B cell (primary cell): ENCODE results near the gene PLIN4. TPM values are rescaled to one million over a fixed set of nuclear protein-coding genes. Genes with fewer than 3 reads are reported as not detected.

ENCODE experiments used
- ATAC-seq: fragments of 200-7000 bp; cut with Tn5 transposase; one replicate; pipeline ENCODE4 v1.10.0; 2021; ENCODE audit warnings: low read depth, mild to moderate bottlenecking, moderate number of reproducible peaks, moderate library complexity
- CTCF ChIA-PET: fragments of 350-600 bp; sonication (Branson Sonifier 250); formaldehyde crosslinking; loops from one replicate; lab custom pipeline; 2021; ENCODE audit warnings: antibody characterized with exemption, inconsistent platforms; lab: Charles Lee
- POLR2A ChIA-PET: fragments of 350-600 bp; sonication (Branson Sonifier 250); formaldehyde crosslinking; loops from one replicate; lab custom pipeline; 2021; ENCODE audit warnings: antibody characterized with exemption; lab: Charles Lee
- DNase-seq: peaks from one replicate; pipeline ENCODE4 v3.0.0; 2013
- H2AFZ ChIP-seq: 2 replicates; pipeline ENCODE4 v1.6.1; 2012; ENCODE audit warnings: mild to moderate bottlenecking, low read depth, low read length; ENCODE audit not compliant: insufficient read depth, poor library complexity, severe bottlenecking
- H3K27ac ChIP-seq, 2 donors: 1 replicate in 1 of 2; 2 replicates in 1 of 2; pipeline ENCODE4 v1.5.1; 2012 to 2013; ENCODE audit warnings: low read length in 2 of 2, mild to moderate bottlenecking in 2 of 2, moderate library complexity in 1 of 2
- H3K27me3 ChIP-seq, 4 experiments: fragments of 200-600 bp in 1 of 4; sonication (generic) in 1 of 4; replicated peaks in 1 of 4; 1 replicate in 2 of 4; 2 replicates in 2 of 4; pipeline versions ENCODE4 v1.6.1 to v1.7.0; 2013 to 2016; ENCODE audit warnings: low read length in 3 of 4, mild to moderate bottlenecking in 2 of 4, mixed read lengths in 1 of 4, moderate library complexity in 1 of 4; ENCODE audit not compliant: insufficient read depth in 4 of 4, control insufficient read depth in 3 of 4; ENCODE audit errors: control extremely low read depth in 1 of 4
- H3K36me3 ChIP-seq, 2 experiments: replicated peaks in 1 of 2; 1 replicate in 1 of 2; 2 replicates in 1 of 2; pipeline versions ENCODE4 v1.6.1 to v1.7.1; 2013; ENCODE audit warnings: low read length in 1 of 2; ENCODE audit not compliant: insufficient read depth in 2 of 2, control insufficient read depth in 1 of 2; ENCODE audit errors: control extremely low read depth in 1 of 2, extremely low read depth in 1 of 2
- H3K4me1 ChIP-seq, 2 donors: fragments of 200-600 bp in 1 of 2; sonication (generic) in 1 of 2; 1 replicate in 1 of 2; 2 replicates in 1 of 2; pipeline versions ENCODE4 v1.5.1 to v1.6.1; 2013 to 2017; ENCODE audit warnings: low read length in 2 of 2; ENCODE audit not compliant: control insufficient read depth in 2 of 2, insufficient read depth in 2 of 2
- H3K4me2 ChIP-seq: replicated peaks from 2 replicates; pipeline ENCODE3; 2012; ENCODE audit warnings: mild to moderate bottlenecking, low read depth, low read length; ENCODE audit not compliant: poor library complexity, severe bottlenecking
- H3K4me3 ChIP-seq, 5 experiments: fragments of 200-600 bp in 1 of 5; sonication (generic) in 1 of 5; 1 replicate in 3 of 5; 2 replicates in 2 of 5; pipeline versions ENCODE4 v1.5.1 to v1.7.0; 2011 to 2016; ENCODE audit warnings: low read length in 4 of 5, mild to moderate bottlenecking in 4 of 5, low read depth in 2 of 5, control low read depth in 1 of 5, moderate library complexity in 1 of 5; ENCODE audit not compliant: insufficient read depth in 1 of 5; ENCODE audit errors: control extremely low read depth in 1 of 5, extremely low read depth in 1 of 5
- H3K79me2 ChIP-seq: fragments of 200-600 bp; sonication (generic); one replicate; pipeline ENCODE4 v1.6.0; 2016; ENCODE audit warnings: low read length; ENCODE audit not compliant: control insufficient read depth, insufficient read depth
- H3K9ac ChIP-seq: fragments of 200-600 bp; sonication (generic); 2 replicates; pipeline ENCODE4 v1.6.1; 2017; ENCODE audit warnings: mild to moderate bottlenecking, low read length, moderate library complexity
- H3K9me3 ChIP-seq, 3 donors: one replicate each; pipeline versions ENCODE4 v1.6.1 to v1.7.1; 2013; ENCODE audit warnings: low read length in 2 of 3; ENCODE audit not compliant: control insufficient read depth in 2 of 3, insufficient read depth in 1 of 3; ENCODE audit errors: control extremely low read depth in 1 of 3
- H4K20me1 ChIP-seq: 2 replicates; pipeline ENCODE4 v1.6.0; 2012; ENCODE audit warnings: mild to moderate bottlenecking, low read length; ENCODE audit not compliant: insufficient read depth, control insufficient read depth, poor library complexity, severe bottlenecking
- H3K27ac Mint-ChIP-seq: one replicate; pipeline ENCODE4 v1.8.0; 2021; ENCODE audit warnings: mixed read lengths
- H3K27me3 Mint-ChIP-seq: one replicate; pipeline ENCODE4 v1.8.0; 2021; ENCODE audit warnings: mixed read lengths
- H3K4me1 Mint-ChIP-seq: one replicate; pipeline ENCODE4 v1.8.0; 2021; ENCODE audit warnings: mixed read lengths
- H3K4me3 Mint-ChIP-seq: one replicate; pipeline ENCODE4 v1.8.0; 2021; ENCODE audit warnings: mixed read lengths
- H3K9me3 Mint-ChIP-seq: one replicate; pipeline ENCODE4 v1.8.0; 2022; ENCODE audit warnings: mixed read lengths; ENCODE audit not compliant: insufficient read depth
- EZH2 ChIP-seq: IDR thresholded peaks from 2 replicates; pipeline ENCODE4 v1.6.1; 2012; ENCODE audit warnings: borderline replicate concordance, low read depth, mild to moderate bottlenecking, moderate library complexity, low read length; ENCODE audit not compliant: insufficient read depth, poor library complexity, severe bottlenecking
- WGBS: methylation state at CpG from one replicate; pipeline ENCODE4 v1.1.5; 2013; ENCODE audit warnings: missing lambda C conversion rate; ENCODE audit not compliant: insufficient coverage; 5-methylcytosine and 5-hydroxymethylcytosine counted together
- intact Hi-C: fragments of 100-400 bp; cut with micrococcal nuclease; formaldehyde crosslinking; loops from one replicate; pipeline ENCODE4 v1.10.0; 2022
- polyA plus RNA-seq: library from polyadenylated mRNA; depleted of rRNA; stranded (reverse); fragments of >200 nt; gene quantifications from 2 replicates; pipeline ENCODE4 v1.2.3, GENCODE V29; 2012
- total RNA-seq, 2 donors: library from RNA; stranded (reverse); fragments of 120-200 nt in 1 of 2; gene quantifications; 1 replicate in 1 of 2; 2 replicates in 1 of 2; pipeline versions ENCODE4 v1.2.3 to v1.2.4, GENCODE V29; 2013 to 2022
- TF ChIP-seq, protein P1 (sequence below): fragments of 200-600 bp; IDR thresholded peaks from one replicate; pipeline ENCODE4 v1.8.0; 2022; ENCODE audit warnings: antibody characterized with exemption, mild to moderate bottlenecking

PLIN4 gene
- total and polyA plus RNA-seq, 2 donors (not counting 1 experiment from before 2014, with no cell fraction given): 0.04 to 0.07 TPM

- POLR2A ChIA-PET: interaction anchor here (0.6 to 0.7 kb wide), 2 partner anchors 164 to 248 kb away, joined by 5 to 7 read pairs; partner anchors contain the start of gene YJU2
- no peaks in the 10 kb centered on the region for H3K27me3 Mint-ChIP-seq
These were observed 23.6 kb downstream of the PLIN4 start for GRCh38 chr19:4494691-4495064.

DNA sequence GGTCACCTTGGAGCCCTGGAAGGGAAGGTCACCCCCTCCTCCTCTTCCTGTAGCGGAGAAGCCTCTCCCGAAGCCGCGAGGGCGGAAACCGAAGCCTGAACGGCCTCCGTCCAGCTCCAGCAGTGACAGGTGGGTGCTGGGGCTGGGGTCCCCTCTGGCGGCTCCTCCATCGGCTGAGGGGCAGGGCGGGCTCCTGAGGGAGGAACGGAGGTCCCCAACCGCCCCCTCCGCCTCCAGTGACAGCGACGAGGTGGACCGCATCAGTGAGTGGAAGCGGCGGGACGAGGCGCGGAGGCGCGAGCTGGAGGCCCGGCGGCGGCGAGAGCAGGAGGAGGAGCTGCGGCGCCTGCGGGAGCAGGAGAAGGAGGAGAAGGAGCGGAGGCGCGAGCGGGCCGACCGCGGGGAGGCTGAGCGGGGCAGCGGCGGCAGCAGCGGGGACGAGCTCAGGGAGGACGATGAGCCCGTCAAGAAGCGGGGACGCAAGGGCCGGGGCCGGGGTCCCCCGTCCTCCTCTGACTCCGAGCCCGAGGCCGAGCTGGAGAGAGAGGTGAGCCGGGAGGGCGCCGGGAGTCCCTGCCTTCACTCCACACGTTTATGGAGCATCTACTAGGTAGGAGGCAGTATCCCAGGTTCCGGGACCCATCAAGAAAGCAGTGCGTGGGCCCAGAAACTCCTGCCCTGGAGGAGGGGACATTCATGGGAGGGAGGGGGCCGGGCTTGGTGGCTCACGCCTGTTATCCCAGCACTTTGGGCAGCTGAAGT lies 24.2 kb downstream of the PLIN4 start:
- ChIA-PET CTCF (no interaction called here), POLR2A (interaction anchor here (0.6 kb wide), 1 partner anchor 163 kb away, joined by 5 read pairs; no protein-coding TSS in a partner anchor)
- H3K27ac Mint-ChIP-seq: no peak overlapping the region
- WGBS: 98% methylated on average over 59 of the region's 61 CpGs
- no peaks in the 10 kb centered on the region for H3K27me3 Mint-ChIP-seq
- H3K9me3 Mint-ChIP-seq: no peaks in the 10 kb centered on the region
- Histone ChIP-seq H3K9me3 (no peaks in the 10 kb centered on the region), H3K79me2 (peaks cover 11% of the 10 kb centered on the region), H2AFZ (no peak overlapping the region), H3K9ac (no peak overlapping the region), H3K4me1 (no peaks in the 10 kb centered on the region), H3K27ac (no peak overlapping the region), H3K36me3 (peaks cover 5 to 49% of the 10 kb centered on the region in 2 experiments), H4K20me1 (no peaks in the 10 kb centered on the region), H3K27me3 (no peaks in the 10 kb centered on the region), H3K4me2 (no peak overlapping the region), H3K4me3 (no peak overlapping the region)
- no peaks in the 10 kb centered on the region for H3K4me1 Mint-ChIP-seq
- intact Hi-C loops: no loop called here
- TF ChIP-seq EZH2: no peak
- TF ChIP-seq, protein P1, sequence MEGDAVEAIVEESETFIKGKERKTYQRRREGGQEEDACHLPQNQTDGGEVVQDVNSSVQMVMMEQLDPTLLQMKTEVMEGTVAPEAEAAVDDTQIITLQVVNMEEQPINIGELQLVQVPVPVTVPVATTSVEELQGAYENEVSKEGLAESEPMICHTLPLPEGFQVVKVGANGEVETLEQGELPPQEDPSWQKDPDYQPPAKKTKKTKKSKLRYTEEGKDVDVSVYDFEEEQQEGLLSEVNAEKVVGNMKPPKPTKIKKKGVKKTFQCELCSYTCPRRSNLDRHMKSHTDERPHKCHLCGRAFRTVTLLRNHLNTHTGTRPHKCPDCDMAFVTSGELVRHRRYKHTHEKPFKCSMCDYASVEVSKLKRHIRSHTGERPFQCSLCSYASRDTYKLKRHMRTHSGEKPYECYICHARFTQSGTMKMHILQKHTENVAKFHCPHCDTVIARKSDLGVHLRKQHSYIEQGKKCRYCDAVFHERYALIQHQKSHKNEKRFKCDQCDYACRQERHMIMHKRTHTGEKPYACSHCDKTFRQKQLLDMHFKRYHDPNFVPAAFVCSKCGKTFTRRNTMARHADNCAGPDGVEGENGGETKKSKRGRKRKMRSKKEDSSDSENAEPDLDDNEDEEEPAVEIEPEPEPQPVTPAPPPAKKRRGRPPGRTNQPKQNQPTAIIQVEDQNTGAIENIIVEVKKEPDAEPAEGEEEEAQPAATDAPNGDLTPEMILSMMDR: no peak
- DNase-seq (no peak), ATAC-seq (no peak)
- no peak overlapping the region for H3K4me3 Mint-ChIP-seq

More at GRCh38 chr19:4494691-4495064, 23.6 kb downstream of the PLIN4 start:
- Mint-ChIP-seq H3K9me3 (no peaks in the 10 kb centered on the region), H3K4me3 (no peak overlapping the region), H3K4me1 (no peaks in the 10 kb centered on the region), H3K27ac (no peak overlapping the region)
- Histone ChIP-seq H3K36me3 (peaks cover 5 to 46% of the 10 kb centered on the region in 2 experiments), H3K9ac (no peak overlapping the region), H4K20me1 (no peaks in the 10 kb centered on the region), H3K9me3 (no peaks in the 10 kb centered on the region), H3K4me3 (no peak overlapping the region), H3K27ac (no peak overlapping the region), H2AFZ (no peak overlapping the region), H3K79me2 (peaks cover 11% of the 10 kb centered on the region), H3K4me1 (no peaks in the 10 kb centered on the region), H3K27me3 (no peaks in the 10 kb centered on the region), H3K4me2 (no peak overlapping the region)
- DNase-seq (no peak), ATAC-seq (no peak)
- TF ChIP-seq, protein P1: no peak
- no peak for TF ChIP-seq EZH2
- CTCF ChIA-PET: no interaction called here
- WGBS: 95% methylated on average over 6 of the region's 8 CpGs
- intact Hi-C loops: no loop called here
